SU-DHL-6 (cell line): ENCODE results near the gene TMC1.

ENCODE experiments used
- EZH2phosphoT487 ChIP-seq: fragments of 200-600 bp; sonication (generic), shearing (Covaris generic); conservative IDR thresholded peaks from 2 replicates; pipeline ENCODE4 v1.6.1; 2018; ENCODE audit warnings: mild to moderate bottlenecking, antibody characterized with exemption, low read length, moderate library complexity, mixed read lengths
- TF ChIP-seq, protein P1 (sequence below): fragments of 200-600 bp; sonication (generic); IDR thresholded peaks from one replicate; pipeline ENCODE4 v1.5.1; 2017; ENCODE audit warnings: antibody characterized with exemption, mild to moderate bottlenecking, low read length, moderate library complexity; ENCODE audit not compliant: insufficient read depth, poor library complexity, severe bottlenecking

- TF ChIP-seq, protein P1, sequence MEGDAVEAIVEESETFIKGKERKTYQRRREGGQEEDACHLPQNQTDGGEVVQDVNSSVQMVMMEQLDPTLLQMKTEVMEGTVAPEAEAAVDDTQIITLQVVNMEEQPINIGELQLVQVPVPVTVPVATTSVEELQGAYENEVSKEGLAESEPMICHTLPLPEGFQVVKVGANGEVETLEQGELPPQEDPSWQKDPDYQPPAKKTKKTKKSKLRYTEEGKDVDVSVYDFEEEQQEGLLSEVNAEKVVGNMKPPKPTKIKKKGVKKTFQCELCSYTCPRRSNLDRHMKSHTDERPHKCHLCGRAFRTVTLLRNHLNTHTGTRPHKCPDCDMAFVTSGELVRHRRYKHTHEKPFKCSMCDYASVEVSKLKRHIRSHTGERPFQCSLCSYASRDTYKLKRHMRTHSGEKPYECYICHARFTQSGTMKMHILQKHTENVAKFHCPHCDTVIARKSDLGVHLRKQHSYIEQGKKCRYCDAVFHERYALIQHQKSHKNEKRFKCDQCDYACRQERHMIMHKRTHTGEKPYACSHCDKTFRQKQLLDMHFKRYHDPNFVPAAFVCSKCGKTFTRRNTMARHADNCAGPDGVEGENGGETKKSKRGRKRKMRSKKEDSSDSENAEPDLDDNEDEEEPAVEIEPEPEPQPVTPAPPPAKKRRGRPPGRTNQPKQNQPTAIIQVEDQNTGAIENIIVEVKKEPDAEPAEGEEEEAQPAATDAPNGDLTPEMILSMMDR: no peak
- TF ChIP-seq EZH2phosphoT487: no peak
These were observed 47.7 kb upstream of the TMC1 start for GRCh38 chr9:72473474-72474261.
